Immature natural killer cell (primary cell): ENCODE measurements around the gene MBIP. TPM values are rescaled to one million over a fixed set of nuclear protein-coding genes. Genes with fewer than 3 reads are reported as not detected.
A peak's percentile ranks its signal among the peaks of the same experiment; 100 is the strongest.

Experiments used
- DNase-seq, 3 donors: peaks; one replicate each; pipeline ENCODE4 v3.0.0; 2022; ENCODE audit warnings: mixed read lengths in 1 of 3
- H3K27ac Mint-ChIP-seq, 6 donors: one replicate each; pipeline ENCODE4 v1.8.0; 2020; ENCODE audit warnings: mixed read lengths in 6 of 6, mild to moderate bottlenecking in 5 of 6, inconsistent platforms in 4 of 6, moderate library complexity in 3 of 6
- H3K27me3 Mint-ChIP-seq, 3 donors: one replicate each; pipeline ENCODE4 v1.8.0; 2020 to 2021; ENCODE audit warnings: low read depth in 3 of 3, mild to moderate bottlenecking in 3 of 3, mixed read lengths in 3 of 3, moderate library complexity in 3 of 3, inconsistent platforms in 1 of 3
- H3K36me3 Mint-ChIP-seq, 3 donors: one replicate each; pipeline ENCODE4 v1.8.0; 2020; ENCODE audit warnings: mixed read lengths in 3 of 3, inconsistent platforms in 2 of 3, mild to moderate bottlenecking in 2 of 3
- H3K4me1 Mint-ChIP-seq, 2 donors: one replicate each; pipeline ENCODE4 v1.8.0; 2020; ENCODE audit warnings: inconsistent platforms in 2 of 2, mild to moderate bottlenecking in 2 of 2, mixed read lengths in 2 of 2, moderate library complexity in 1 of 2
- H3K4me3 Mint-ChIP-seq, 5 donors: one replicate each; pipeline ENCODE4 v1.8.0; 2020; ENCODE audit warnings: mild to moderate bottlenecking in 5 of 5, mixed read lengths in 5 of 5, inconsistent platforms in 3 of 5, moderate library complexity in 3 of 5
- H3K9me3 Mint-ChIP-seq, 6 donors: one replicate each; pipeline ENCODE4 v1.8.0; 2020; ENCODE audit warnings: mild to moderate bottlenecking in 6 of 6, mixed read lengths in 6 of 6, inconsistent platforms in 4 of 6, moderate library complexity in 3 of 6
- polyA plus RNA-seq, 3 donors: library from polyadenylated mRNA; unstranded; fragments of 300-500 nt; fragmentation: Illumina TruSeq; gene quantifications; one replicate each; pipeline ENCODE4 v1.2.3, GENCODE V29; 2021

MBIP gene
- polyA plus RNA-seq, 3 donors from 2014 or later, result 7.4 to 14.9 (median 10.4) TPM

GRCh38 chr14:36301159-36301558 is 19.3 kb downstream of the MBIP start:
- Mint-ChIP-seq H3K27ac (no peak overlapping the region), H3K9me3 (no peaks in the 10 kb centered on the region), H3K27me3 (no peaks in the 10 kb centered on the region), H3K36me3 (peaks cover 32 to 61% (median 48%) of the 10 kb centered on the region in 3 donors), H3K4me3 (peak overlapping the region in 1 of 5 donors; percentile 5), H3K4me1 (peaks cover 0 to 4% of the 10 kb centered on the region in 2 donors)
- no peak for DNase-seq

- H3K9me3 Mint-ChIP-seq, result no peaks in the 10 kb centered on the region
- H3K4me3 Mint-ChIP-seq, result no peak overlapping the region
- H3K27me3 Mint-ChIP-seq, result no peaks in the 10 kb centered on the region
- no peak for DNase-seq
- peaks cover 0 to 4% of the 10 kb centered on the region in 2 donors for H3K4me1 Mint-ChIP-seq
- H3K36me3 Mint-ChIP-seq, result peaks cover 30 to 64% (median 49%) of the 10 kb centered on the region in 3 donors
- no peak overlapping the region for H3K27ac Mint-ChIP-seq
Measured at GRCh38 chr14:36300337-36300736, 20.1 kb downstream of the MBIP start.

DNA sequence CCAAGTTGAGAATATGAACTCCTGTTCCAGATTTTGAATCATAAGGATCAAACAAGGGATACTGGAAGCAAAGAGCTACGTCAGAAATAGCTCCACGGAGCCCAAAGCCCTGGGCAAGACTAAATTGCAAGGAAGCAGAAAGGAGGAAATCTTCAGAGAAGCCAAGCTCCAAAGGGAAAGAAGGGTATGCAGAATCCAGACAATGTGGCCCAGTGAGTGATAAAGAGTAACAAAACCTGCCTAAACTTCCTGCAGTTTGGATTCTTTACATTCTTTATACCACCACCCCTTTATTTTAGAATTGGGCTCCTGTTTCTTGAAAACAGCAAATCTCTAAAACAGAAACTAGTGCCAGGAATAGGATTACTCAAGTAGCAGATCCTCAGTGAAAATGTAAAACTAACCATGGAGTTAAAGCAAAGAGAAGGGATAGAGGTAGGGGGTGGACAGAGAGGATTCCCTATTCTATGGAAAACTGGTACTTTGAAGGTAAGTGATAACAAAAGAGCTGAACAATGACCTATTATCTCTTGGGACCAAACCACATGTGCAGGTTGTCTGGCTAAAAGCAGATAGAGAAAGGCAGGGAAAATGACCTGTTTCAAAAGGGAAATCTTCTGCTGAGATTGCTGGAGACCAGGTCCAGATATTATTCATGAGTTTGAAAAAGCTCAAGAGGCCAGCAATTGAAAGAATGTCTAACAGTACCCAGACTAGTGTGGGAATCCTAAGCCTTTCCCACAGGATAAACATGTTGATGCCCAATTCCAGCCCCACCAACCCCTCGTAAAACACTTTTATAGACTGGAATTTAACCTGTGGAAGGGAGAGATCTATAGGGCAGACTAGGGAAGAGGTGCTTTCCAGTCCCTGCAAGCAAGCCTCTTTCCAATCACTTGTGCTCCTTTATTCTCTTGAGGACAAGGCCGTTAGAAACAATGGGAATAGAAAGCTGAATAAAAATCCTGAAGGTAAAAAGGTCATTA is 24.5 kb downstream of the MBIP start:
- Mint-ChIP-seq H3K27me3 (peaks cover 0 to 2% (median 0%) of the 10 kb centered on the region in 3 donors), H3K9me3 (no peaks in the 10 kb centered on the region), H3K4me1 (no peaks in the 10 kb centered on the region), H3K36me3 (peaks cover 30 to 43% (median 40%) of the 10 kb centered on the region in 3 donors), H3K27ac (peak overlapping the region in 2 of 6 donors; percentile 10 to 23), H3K4me3 (no peak overlapping the region)
- DNase-seq, result no peak

- Mint-ChIP-seq H3K36me3 (peaks cover 29 to 36% (median 36%) of the 10 kb centered on the region in 3 donors), H3K9me3 (no peaks in the 10 kb centered on the region), H3K4me1 (no peaks in the 10 kb centered on the region), H3K4me3 (no peak overlapping the region), H3K27ac (no peak overlapping the region), H3K27me3 (peaks cover 0 to 2% (median 0%) of the 10 kb centered on the region in 3 donors)
- no peak for DNase-seq
Measured at GRCh38 chr14:36294543-36294942, 25.9 kb downstream of the MBIP start.

- Mint-ChIP-seq H3K9me3 (no peaks in the 10 kb centered on the region), H3K4me3 (no peak overlapping the region), H3K27ac (no peak overlapping the region), H3K27me3 (peaks cover 0 to 2% (median 0%) of the 10 kb centered on the region in 3 donors), H3K36me3 (peaks cover 23 to 33% (median 32%) of the 10 kb centered on the region in 3 donors), H3K4me1 (no peaks in the 10 kb centered on the region)
- DNase-seq, result no peak
Measured at GRCh38 chr14:36293824-36294223, 26.6 kb downstream of the MBIP start.

DNA sequence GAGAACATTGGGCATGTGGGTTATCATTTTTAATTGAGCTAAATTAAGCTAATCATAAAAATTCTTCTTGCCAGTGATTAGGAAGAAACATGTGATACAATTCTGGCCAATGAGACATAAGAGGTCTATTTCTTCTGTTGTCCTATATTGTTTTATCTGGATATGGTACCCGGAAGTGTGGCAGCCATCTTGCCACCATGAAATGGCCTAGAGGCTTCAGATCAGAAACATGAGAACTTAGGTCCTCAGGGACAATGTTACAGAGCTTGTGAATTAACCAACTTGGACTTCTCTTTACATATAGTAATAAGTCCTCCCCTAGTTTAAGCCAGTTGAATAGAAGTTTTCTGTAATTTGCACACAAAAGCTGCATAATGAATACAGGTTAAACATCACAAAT is 30.5 kb downstream of the MBIP start:
- H3K27ac Mint-ChIP-seq, result no peak overlapping the region
- peaks cover 0 to 1% (median 0%) of the 10 kb centered on the region in 6 donors for H3K9me3 Mint-ChIP-seq

DNA sequence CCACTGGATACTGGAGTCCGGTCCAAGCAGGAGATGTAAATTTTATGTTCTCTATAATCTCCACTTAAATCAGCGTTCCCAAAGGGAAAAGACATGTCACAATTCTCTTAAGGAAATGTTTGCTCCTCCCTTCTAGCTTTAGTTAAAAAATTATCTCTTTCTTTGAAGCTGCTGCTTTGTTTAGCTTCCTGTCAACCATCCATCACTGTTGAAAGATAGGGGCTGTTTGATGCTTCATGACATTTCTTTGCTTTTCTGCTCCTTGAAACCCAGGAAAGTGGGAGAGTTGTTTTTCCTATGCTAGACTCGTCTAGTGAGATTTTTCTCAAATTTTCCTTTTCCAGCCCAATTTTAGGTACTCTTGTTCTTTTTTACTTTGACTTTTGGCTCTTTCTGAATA is 31.9 kb downstream of the MBIP start:
- H3K27me3 Mint-ChIP-seq, result peaks cover 0 to 11% (median 3%) of the 10 kb centered on the region in 3 donors
- no peak overlapping the region for H3K4me3 Mint-ChIP-seq
- H3K27ac Mint-ChIP-seq, result no peak overlapping the region
- no peaks in the 10 kb centered on the region for H3K36me3 Mint-ChIP-seq
- H3K9me3 Mint-ChIP-seq, result peaks cover 0 to 1% (median 0%) of the 10 kb centered on the region in 6 donors
- no peaks in the 10 kb centered on the region for H3K4me1 Mint-ChIP-seq
- DNase-seq, result no peak

More for the DNA sequence above, 30.5 kb downstream of the MBIP start:
- no peak for DNase-seq
- peaks cover 0 to 5% (median 4%) of the 10 kb centered on the region in 3 donors for H3K36me3 Mint-ChIP-seq
- no peaks in the 10 kb centered on the region for H3K4me1 Mint-ChIP-seq
- no peak overlapping the region for H3K4me3 Mint-ChIP-seq
- H3K27me3 Mint-ChIP-seq, result peaks cover 0 to 8% (median 3%) of the 10 kb centered on the region in 3 donors

GRCh38 chr14:36284971-36285595 is 35.4 kb downstream of the MBIP start:
- Mint-ChIP-seq H3K4me3 (no peak overlapping the region), H3K27ac (no peak overlapping the region), H3K36me3 (no peaks in the 10 kb centered on the region), H3K27me3 (peaks cover 0 to 11% (median 1%) of the 10 kb centered on the region in 3 donors), H3K9me3 (peaks cover 0 to 1% (median 0%) of the 10 kb centered on the region in 6 donors), H3K4me1 (no peaks in the 10 kb centered on the region)
- DNase-seq, result no peak

GRCh38 chr14:36281309-36281708 is 39.1 kb downstream of the MBIP start:
- no peak overlapping the region for H3K27ac Mint-ChIP-seq
- no peak overlapping the region for H3K4me3 Mint-ChIP-seq
- DNase-seq, result no peak
- H3K9me3 Mint-ChIP-seq, result peaks cover 0 to 5% (median 0%) of the 10 kb centered on the region in 6 donors
- H3K27me3 Mint-ChIP-seq, result peaks cover 0 to 8% (median 0%) of the 10 kb centered on the region in 3 donors
- no peaks in the 10 kb centered on the region for H3K4me1 Mint-ChIP-seq
- peaks cover 0 to 4% (median 0%) of the 10 kb centered on the region in 3 donors for H3K36me3 Mint-ChIP-seq

DNA sequence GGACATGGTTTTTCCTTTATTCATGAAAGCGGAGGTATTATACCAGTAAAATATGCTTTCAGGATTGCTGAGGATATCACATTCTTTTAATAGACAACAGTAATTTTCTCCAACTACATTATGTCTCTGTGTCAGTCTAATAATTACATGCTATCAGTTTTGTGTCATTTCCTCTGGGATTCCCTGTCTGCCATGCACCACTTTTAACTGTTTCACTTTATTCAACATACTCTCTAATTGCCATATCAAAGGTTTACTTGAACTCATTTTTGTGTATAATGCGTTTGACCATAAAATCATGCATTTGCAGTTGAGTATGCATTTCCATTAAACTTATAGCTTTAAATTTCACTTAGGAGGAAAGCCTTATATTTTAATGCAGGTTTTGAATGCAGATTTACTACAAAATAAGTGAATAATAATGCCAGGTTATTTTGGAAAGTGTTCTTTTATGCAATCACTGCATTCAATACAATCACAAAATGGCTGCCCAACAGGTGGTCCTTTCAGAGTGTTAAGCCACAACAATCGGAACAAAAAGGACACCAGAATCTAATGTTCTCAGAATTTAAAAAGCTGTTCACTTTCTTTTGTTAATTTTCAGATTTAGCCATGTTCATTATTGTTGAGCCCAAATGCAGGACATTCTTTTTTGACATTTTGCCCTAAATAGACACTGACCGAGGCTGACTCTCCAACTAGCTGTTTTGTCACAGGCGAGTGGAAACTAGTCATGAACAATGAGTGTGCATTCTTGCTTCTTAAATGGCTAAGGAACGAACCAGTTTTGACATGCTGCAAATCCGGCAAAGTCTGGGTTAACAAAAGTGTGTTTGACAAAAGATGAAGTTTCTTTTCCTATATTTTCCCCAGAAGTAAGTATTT is 40.9 kb downstream of the MBIP start:
- peaks cover 0 to 4% (median 0%) of the 10 kb centered on the region in 3 donors for H3K36me3 Mint-ChIP-seq
- no peak for DNase-seq
- peaks cover 0 to 2% (median 0%) of the 10 kb centered on the region in 3 donors for H3K27me3 Mint-ChIP-seq
- H3K4me3 Mint-ChIP-seq, result no peak overlapping the region
- no peaks in the 10 kb centered on the region for H3K4me1 Mint-ChIP-seq
- peaks cover 0 to 5% (median 0%) of the 10 kb centered on the region in 6 donors for H3K9me3 Mint-ChIP-seq
- H3K27ac Mint-ChIP-seq, result no peak overlapping the region

- Mint-ChIP-seq H3K4me3 (no peak overlapping the region), H3K4me1 (peaks cover 6 to 10% of the 10 kb centered on the region in 2 donors), H3K9me3 (peaks cover 0 to 7% (median 2%) of the 10 kb centered on the region in 6 donors), H3K27ac (no peak overlapping the region), H3K27me3 (peaks cover 5 to 21% (median 9%) of the 10 kb centered on the region in 3 donors), H3K36me3 (peaks cover 0 to 4% (median 0%) of the 10 kb centered on the region in 3 donors)
- DNase-seq, result no peak
Measured at GRCh38 chr14:36275741-36276140, 44.7 kb downstream of the MBIP start.

DNA sequence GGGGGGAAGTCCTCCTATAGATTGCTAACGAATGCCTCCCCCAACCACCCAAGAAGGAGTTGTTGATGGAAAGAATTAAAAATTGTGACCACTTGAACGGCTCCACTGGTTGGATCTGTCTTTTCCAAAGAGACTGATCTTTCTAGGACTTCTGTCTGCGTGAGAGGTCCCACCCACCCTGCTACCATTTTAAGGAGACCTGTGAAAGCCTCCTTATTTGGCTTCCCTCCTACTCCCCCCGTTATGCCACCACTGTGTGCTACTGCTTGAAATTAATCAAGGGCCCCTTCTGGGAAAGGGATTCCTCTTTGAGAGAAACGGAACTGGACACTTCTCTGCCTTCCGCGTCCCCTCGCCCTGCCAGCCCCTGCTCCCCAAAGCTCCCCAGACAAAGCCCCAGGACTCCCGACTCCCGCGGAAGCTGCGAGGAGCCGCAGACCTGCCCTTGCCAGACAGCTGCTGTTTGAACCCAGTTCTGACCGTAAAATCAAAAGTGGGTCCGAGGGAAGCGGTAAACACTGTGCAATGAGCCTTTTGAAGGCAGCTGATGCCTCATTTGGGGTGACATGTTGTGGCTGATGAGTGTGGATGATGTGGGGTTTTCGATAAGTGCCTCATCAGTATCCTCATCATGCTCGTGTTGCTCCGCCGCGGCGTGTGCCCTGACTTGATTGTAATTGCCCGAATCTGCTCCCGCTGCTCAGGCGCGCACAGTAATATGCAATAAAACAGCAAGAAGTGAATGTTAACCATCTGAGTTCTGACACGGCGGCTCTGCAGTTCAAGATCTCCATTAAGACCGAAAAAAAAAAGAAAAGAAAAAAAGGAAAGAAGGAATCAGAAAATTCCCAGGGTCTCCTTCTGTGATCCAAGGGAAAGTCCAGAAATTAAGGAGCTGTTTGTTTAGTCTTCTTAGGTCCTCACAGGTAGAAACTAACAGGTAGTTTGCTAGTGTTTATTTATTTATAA is 48.2 kb downstream of the MBIP start:
- Mint-ChIP-seq H3K4me1 (peaks cover 6 to 10% of the 10 kb centered on the region in 2 donors), H3K27ac (no peak overlapping the region), H3K27me3 (peaks cover 5 to 23% (median 16%) of the 10 kb centered on the region in 3 donors), H3K4me3 (peak overlapping the region in 2 of 5 donors; percentile 30 to 34), H3K9me3 (peaks cover 0 to 10% (median 3%) of the 10 kb centered on the region in 6 donors), H3K36me3 (peaks cover 0 to 3% (median 0%) of the 10 kb centered on the region in 3 donors)
- no peak for DNase-seq
